ENCODE data around the gene CPEB1.

Gene CPEB1

GRCh38 chr15:82640672-82641071 is 6.5 kb downstream of the CPEB1 start:
- no peaks in the 10 kb centered on the region for H3K9me3 ChIP-seq (ENCODE audit: control insufficient read depth, low read length)
- no peak overlapping the region for H3K27ac ChIP-seq (ENCODE audit: insufficient read depth, low read depth, low read length, poor library complexity, severe bottlenecking)
- WGBS, 2 experiments, result 89 to 96% methylated on average over 3 of the region's 3 CpGs
- no peaks in the 10 kb centered on the region for H3K36me3 ChIP-seq (ENCODE audit: control insufficient read depth, insufficient read depth, low read length)
- peaks cover 78% of the 10 kb centered on the region for H3K27me3 ChIP-seq (ENCODE audit: control insufficient read depth, insufficient read depth, low read length, poor library complexity, severe bottlenecking)
- no peak overlapping the region for H3K4me3 ChIP-seq (ENCODE audit: insufficient read depth, low read depth, low read length)
- peaks cover 3% of the 10 kb centered on the region for H3K4me1 ChIP-seq (ENCODE audit: control insufficient read depth, insufficient read depth, low read length)

GRCh38 chr15:82635798-82636197 is 11.4 kb downstream of the CPEB1 start:
- H3K27ac ChIP-seq (ENCODE audit: insufficient read depth, low read depth, low read length, poor library complexity, severe bottlenecking), result no peak overlapping the region
- WGBS, 2 experiments, result 88 to 89% methylated on average over 2 of the region's 2 CpGs
- H3K9me3 ChIP-seq (ENCODE audit: control insufficient read depth, low read length), result no peaks in the 10 kb centered on the region
- H3K36me3 ChIP-seq (ENCODE audit: control insufficient read depth, insufficient read depth, low read length), result no peaks in the 10 kb centered on the region
- H3K4me3 ChIP-seq (ENCODE audit: insufficient read depth, low read depth, low read length), result no peak overlapping the region
- H3K27me3 ChIP-seq (ENCODE audit: control insufficient read depth, insufficient read depth, low read length, poor library complexity, severe bottlenecking), result peaks cover 51% of the 10 kb centered on the region
- no peaks in the 10 kb centered on the region for H3K4me1 ChIP-seq (ENCODE audit: control insufficient read depth, insufficient read depth, low read length)

GRCh38 chr15:82630033-82630432 is 17.1 kb downstream of the CPEB1 start:
- peaks cover under 1% of the 10 kb centered on the region for H3K27me3 ChIP-seq (ENCODE audit: control insufficient read depth, insufficient read depth, low read length, poor library complexity, severe bottlenecking)
- no peak overlapping the region for H3K27ac ChIP-seq (ENCODE audit: insufficient read depth, low read depth, low read length, poor library complexity, severe bottlenecking)
- 78 to 81% methylated on average over 4 of the region's 4 CpGs for WGBS, 2 experiments
- H3K4me1 ChIP-seq (ENCODE audit: control insufficient read depth, insufficient read depth, low read length), result no peaks in the 10 kb centered on the region
- H3K36me3 ChIP-seq (ENCODE audit: control insufficient read depth, insufficient read depth, low read length), result no peaks in the 10 kb centered on the region
- H3K9me3 ChIP-seq (ENCODE audit: control insufficient read depth, low read length), result no peaks in the 10 kb centered on the region
- no peak overlapping the region for H3K4me3 ChIP-seq (ENCODE audit: insufficient read depth, low read depth, low read length)

- 91 to 95% methylated on average over 3 to 4 of the region's 4 CpGs for WGBS, 2 experiments
- Histone ChIP-seq H3K36me3 (ENCODE audit: control insufficient read depth, insufficient read depth, low read length) (no peaks in the 10 kb centered on the region), H3K9me3 (ENCODE audit: control insufficient read depth, low read length) (no peaks in the 10 kb centered on the region), H3K4me3 (ENCODE audit: insufficient read depth, low read depth, low read length) (no peak overlapping the region), H3K27me3 (ENCODE audit: control insufficient read depth, insufficient read depth, low read length, poor library complexity, severe bottlenecking) (no peaks in the 10 kb centered on the region), H3K4me1 (ENCODE audit: control insufficient read depth, insufficient read depth, low read length) (no peaks in the 10 kb centered on the region), H3K27ac (ENCODE audit: insufficient read depth, low read depth, low read length, poor library complexity, severe bottlenecking) (no peak overlapping the region)
Observed at GRCh38 chr15:82625136-82625535, 22.0 kb downstream of the CPEB1 start.

- no peak overlapping the region for H3K4me3 ChIP-seq (ENCODE audit: insufficient read depth, low read depth, low read length)
- no peaks in the 10 kb centered on the region for H3K4me1 ChIP-seq (ENCODE audit: control insufficient read depth, insufficient read depth, low read length)
- H3K27ac ChIP-seq (ENCODE audit: insufficient read depth, low read depth, low read length, poor library complexity, severe bottlenecking), result no peak overlapping the region
- H3K9me3 ChIP-seq (ENCODE audit: control insufficient read depth, low read length), result no peaks in the 10 kb centered on the region
- no peaks in the 10 kb centered on the region for H3K36me3 ChIP-seq (ENCODE audit: control insufficient read depth, insufficient read depth, low read length)
- H3K27me3 ChIP-seq (ENCODE audit: control insufficient read depth, insufficient read depth, low read length, poor library complexity, severe bottlenecking), result no peaks in the 10 kb centered on the region
- 90 to 92% methylated on average over 3 of the region's 3 CpGs for WGBS, 2 experiments
Observed at GRCh38 chr15:82624438-82624837, 22.7 kb downstream of the CPEB1 start.

- H3K4me1 ChIP-seq (ENCODE audit: control insufficient read depth, insufficient read depth, low read length), result no peaks in the 10 kb centered on the region
- WGBS, 2 experiments, result 85 to 89% methylated on average over 2 of the region's 2 CpGs
- H3K27ac ChIP-seq (ENCODE audit: insufficient read depth, low read depth, low read length, poor library complexity, severe bottlenecking), result no peak overlapping the region
- H3K27me3 ChIP-seq (ENCODE audit: control insufficient read depth, insufficient read depth, low read length, poor library complexity, severe bottlenecking), result no peaks in the 10 kb centered on the region
- no peak overlapping the region for H3K4me3 ChIP-seq (ENCODE audit: insufficient read depth, low read depth, low read length)
- no peaks in the 10 kb centered on the region for H3K36me3 ChIP-seq (ENCODE audit: control insufficient read depth, insufficient read depth, low read length)
- H3K9me3 ChIP-seq (ENCODE audit: control insufficient read depth, low read length), result no peaks in the 10 kb centered on the region
Observed at GRCh38 chr15:82624008-82624407, 23.2 kb downstream of the CPEB1 start.

GRCh38 chr15:82621970-82622369 is 25.2 kb downstream of the CPEB1 start:
- 67 to 77% methylated on average over 1 of the region's 1 CpG for WGBS, 2 experiments

GRCh38 chr15:82613747-82614146 is 33.4 kb downstream of the CPEB1 start:
- H3K9me3 ChIP-seq (ENCODE audit: control insufficient read depth, low read length), result no peaks in the 10 kb centered on the region
- WGBS, 2 experiments, result 77 to 85% methylated on average over 12 of the region's 12 CpGs
- H3K4me3 ChIP-seq (ENCODE audit: insufficient read depth, low read depth, low read length), result no peak overlapping the region

More at GRCh38 chr15:82621970-82622369, 25.2 kb downstream of the CPEB1 start:
- Histone ChIP-seq H3K4me1 (ENCODE audit: control insufficient read depth, insufficient read depth, low read length) (no peaks in the 10 kb centered on the region), H3K27ac (ENCODE audit: insufficient read depth, low read depth, low read length, poor library complexity, severe bottlenecking) (no peak overlapping the region), H3K36me3 (ENCODE audit: control insufficient read depth, insufficient read depth, low read length) (no peaks in the 10 kb centered on the region), H3K9me3 (ENCODE audit: control insufficient read depth, low read length) (no peaks in the 10 kb centered on the region), H3K27me3 (ENCODE audit: control insufficient read depth, insufficient read depth, low read length, poor library complexity, severe bottlenecking) (no peaks in the 10 kb centered on the region), H3K4me3 (ENCODE audit: insufficient read depth, low read depth, low read length) (no peak overlapping the region)

GRCh38 chr15:82611348-82611747 is 35.8 kb downstream of the CPEB1 start:
- Histone ChIP-seq H3K9me3 (ENCODE audit: control insufficient read depth, low read length) (no peaks in the 10 kb centered on the region), H3K4me3 (ENCODE audit: insufficient read depth, low read depth, low read length) (no peak overlapping the region), H3K27me3 (ENCODE audit: control insufficient read depth, insufficient read depth, low read length, poor library complexity, severe bottlenecking) (no peaks in the 10 kb centered on the region), H3K4me1 (ENCODE audit: control insufficient read depth, insufficient read depth, low read length) (no peaks in the 10 kb centered on the region), H3K36me3 (ENCODE audit: control insufficient read depth, insufficient read depth, low read length) (no peaks in the 10 kb centered on the region), H3K27ac (ENCODE audit: insufficient read depth, low read depth, low read length, poor library complexity, severe bottlenecking) (no peak overlapping the region)
- WGBS, 2 experiments, result 86 to 95% methylated on average over 3 to 4 of the region's 4 CpGs

More at GRCh38 chr15:82613747-82614146, 33.4 kb downstream of the CPEB1 start:
- Histone ChIP-seq H3K27ac (ENCODE audit: insufficient read depth, low read depth, low read length, poor library complexity, severe bottlenecking) (no peak overlapping the region), H3K4me1 (ENCODE audit: control insufficient read depth, insufficient read depth, low read length) (no peaks in the 10 kb centered on the region), H3K27me3 (ENCODE audit: control insufficient read depth, insufficient read depth, low read length, poor library complexity, severe bottlenecking) (no peaks in the 10 kb centered on the region), H3K36me3 (ENCODE audit: control insufficient read depth, insufficient read depth, low read length) (no peaks in the 10 kb centered on the region)

- Histone ChIP-seq H3K4me3 (ENCODE audit: insufficient read depth, low read depth, low read length) (no peak overlapping the region), H3K36me3 (ENCODE audit: control insufficient read depth, insufficient read depth, low read length) (no peaks in the 10 kb centered on the region), H3K27ac (ENCODE audit: insufficient read depth, low read depth, low read length, poor library complexity, severe bottlenecking) (no peak overlapping the region), H3K27me3 (ENCODE audit: control insufficient read depth, insufficient read depth, low read length, poor library complexity, severe bottlenecking) (no peaks in the 10 kb centered on the region), H3K4me1 (ENCODE audit: control insufficient read depth, insufficient read depth, low read length) (no peaks in the 10 kb centered on the region), H3K9me3 (ENCODE audit: control insufficient read depth, low read length) (no peaks in the 10 kb centered on the region)
- WGBS, 2 experiments, result 94 to 96% methylated on average over 4 to 5 of the region's 5 CpGs
Observed at GRCh38 chr15:82602195-82602594, 45.0 kb downstream of the CPEB1 start.

GRCh38 chr15:82599862-82600261 is 47.3 kb downstream of the CPEB1 start:
- no peaks in the 10 kb centered on the region for H3K36me3 ChIP-seq (ENCODE audit: control insufficient read depth, insufficient read depth, low read length)
- 69 to 82% methylated on average over 1 of the region's 1 CpG for WGBS, 2 experiments
- no peaks in the 10 kb centered on the region for H3K4me1 ChIP-seq (ENCODE audit: control insufficient read depth, insufficient read depth, low read length)

More at GRCh38 chr15:82599862-82600261, 47.3 kb downstream of the CPEB1 start:
- Histone ChIP-seq H3K4me3 (ENCODE audit: insufficient read depth, low read depth, low read length) (no peak overlapping the region), H3K9me3 (ENCODE audit: control insufficient read depth, low read length) (no peaks in the 10 kb centered on the region), H3K27ac (ENCODE audit: insufficient read depth, low read depth, low read length, poor library complexity, severe bottlenecking) (no peak overlapping the region), H3K27me3 (ENCODE audit: control insufficient read depth, insufficient read depth, low read length, poor library complexity, severe bottlenecking) (no peaks in the 10 kb centered on the region)

All from ectodermal cell (in vitro differentiated cells).